HFF-Myc (cell line): ENCODE results near the gene MAP3K6.
A peak's percentile ranks its signal among the peaks of the same experiment; 100 is the strongest.

Experiments
- DNase-seq: peaks from one replicate; pipeline ENCODE4 v3.0.0-alpha.2; 2011; ENCODE audit warnings: low read depth; ENCODE audit errors: extremely low read depth
- H3K4me3 ChIP-seq: replicated peaks from 2 replicates; pipeline ENCODE4 v1.5.1; 2011; ENCODE audit warnings: low read depth, mild to moderate bottlenecking, control low read depth, low read length
- TF ChIP-seq, protein P1 (sequence below): IDR thresholded peaks from 2 replicates; pipeline ENCODE4 v1.5.1; 2012; ENCODE audit warnings: mild to moderate bottlenecking, low read depth, low read length, control low read depth; ENCODE audit errors: missing control alignments

MAP3K6 gene

GRCh38 chr1:27307874-27308598 lies 58.7 kb downstream of the MAP3K6 start:
- TF ChIP-seq, protein P1, sequence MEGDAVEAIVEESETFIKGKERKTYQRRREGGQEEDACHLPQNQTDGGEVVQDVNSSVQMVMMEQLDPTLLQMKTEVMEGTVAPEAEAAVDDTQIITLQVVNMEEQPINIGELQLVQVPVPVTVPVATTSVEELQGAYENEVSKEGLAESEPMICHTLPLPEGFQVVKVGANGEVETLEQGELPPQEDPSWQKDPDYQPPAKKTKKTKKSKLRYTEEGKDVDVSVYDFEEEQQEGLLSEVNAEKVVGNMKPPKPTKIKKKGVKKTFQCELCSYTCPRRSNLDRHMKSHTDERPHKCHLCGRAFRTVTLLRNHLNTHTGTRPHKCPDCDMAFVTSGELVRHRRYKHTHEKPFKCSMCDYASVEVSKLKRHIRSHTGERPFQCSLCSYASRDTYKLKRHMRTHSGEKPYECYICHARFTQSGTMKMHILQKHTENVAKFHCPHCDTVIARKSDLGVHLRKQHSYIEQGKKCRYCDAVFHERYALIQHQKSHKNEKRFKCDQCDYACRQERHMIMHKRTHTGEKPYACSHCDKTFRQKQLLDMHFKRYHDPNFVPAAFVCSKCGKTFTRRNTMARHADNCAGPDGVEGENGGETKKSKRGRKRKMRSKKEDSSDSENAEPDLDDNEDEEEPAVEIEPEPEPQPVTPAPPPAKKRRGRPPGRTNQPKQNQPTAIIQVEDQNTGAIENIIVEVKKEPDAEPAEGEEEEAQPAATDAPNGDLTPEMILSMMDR: no peak
- no peak overlapping the region for H3K4me3 ChIP-seq
- no peak for DNase-seq

- TF ChIP-seq, protein P1: peak; percentile 28
- no peak for DNase-seq
- no peak overlapping the region for H3K4me3 ChIP-seq
These were observed 59.6 kb downstream of the MAP3K6 start for GRCh38 chr1:27306892-27307761.

- no peak overlapping the region for H3K4me3 ChIP-seq
- TF ChIP-seq, protein P1: no peak
- no peak for DNase-seq
These were observed 60.7 kb downstream of the MAP3K6 start for GRCh38 chr1:27306071-27306470.
